ENCODE measurements around the gene SLC9A8.

The SLC9A8 gene

GRCh38 chr20:49882171-49882970 is 69.7 kb downstream of the SLC9A8 start:
- no peak for DNase-seq (ENCODE audit: low read depth in 2 of 2)
- TF ChIP-seq CTCF (IDR thresholded peaks at IDR 0.05; ENCODE audit: low read depth, low read length) = no peak
- H3K4me3 ChIP-seq (replicated peaks in 1 of 2; ENCODE audit: low read depth in 2 of 2, low read length in 2 of 2) = no peak overlapping the region

- no peak for DNase-seq (ENCODE audit: low read depth in 2 of 2)
- H3K4me3 ChIP-seq (replicated peaks in 1 of 2; ENCODE audit: low read depth in 2 of 2, low read length in 2 of 2) = no peak overlapping the region
- no peak for TF ChIP-seq CTCF (IDR thresholded peaks at IDR 0.05; ENCODE audit: low read depth, low read length)
Observed at GRCh38 chr20:49883246-49883802, 70.7 kb downstream of the SLC9A8 start.

- no peak overlapping the region for H3K4me3 ChIP-seq (replicated peaks in 1 of 2; ENCODE audit: low read depth in 2 of 2, low read length in 2 of 2)
- no peak for DNase-seq (ENCODE audit: low read depth in 2 of 2)
- no peak for TF ChIP-seq CTCF (IDR thresholded peaks at IDR 0.05; ENCODE audit: low read depth, low read length)
Observed at GRCh38 chr20:49885558-49886332, 73.1 kb downstream of the SLC9A8 start.

GRCh38 chr20:49886571-49887213 is 74.1 kb downstream of the SLC9A8 start:
- no peak overlapping the region for H3K4me3 ChIP-seq (replicated peaks in 1 of 2; ENCODE audit: low read depth in 2 of 2, low read length in 2 of 2)
- TF ChIP-seq CTCF (IDR thresholded peaks at IDR 0.05; ENCODE audit: low read depth, low read length) = no peak
- no peak for DNase-seq (ENCODE audit: low read depth in 2 of 2)

GRCh38 chr20:49887251-49888211 is 74.9 kb downstream of the SLC9A8 start:
- no peak overlapping the region for H3K4me3 ChIP-seq (replicated peaks in 1 of 2; ENCODE audit: low read depth in 2 of 2, low read length in 2 of 2)
- no peak for TF ChIP-seq CTCF (IDR thresholded peaks at IDR 0.05; ENCODE audit: low read depth, low read length)
- DNase-seq (ENCODE audit: low read depth in 2 of 2) = no peak

All from cardiac fibroblast (primary cell).